HG03135 (cell line): ENCODE measurements around the gene HK1.
"Not testable (repeated sequence)": the region's sequence is repeated elsewhere in the genome, so short reads cannot be mapped to it uniquely, and the experiment has no call there.

Source experiments
- ATAC-seq: cut with Tn5 transposase; IDR thresholded peaks from one replicate; pipeline ENCODE4 v1.9.1; 2021; ENCODE audit warnings: mild to moderate bottlenecking, moderate library complexity; ENCODE audit not compliant: unreplicated experiment

HK1 gene

DNA sequence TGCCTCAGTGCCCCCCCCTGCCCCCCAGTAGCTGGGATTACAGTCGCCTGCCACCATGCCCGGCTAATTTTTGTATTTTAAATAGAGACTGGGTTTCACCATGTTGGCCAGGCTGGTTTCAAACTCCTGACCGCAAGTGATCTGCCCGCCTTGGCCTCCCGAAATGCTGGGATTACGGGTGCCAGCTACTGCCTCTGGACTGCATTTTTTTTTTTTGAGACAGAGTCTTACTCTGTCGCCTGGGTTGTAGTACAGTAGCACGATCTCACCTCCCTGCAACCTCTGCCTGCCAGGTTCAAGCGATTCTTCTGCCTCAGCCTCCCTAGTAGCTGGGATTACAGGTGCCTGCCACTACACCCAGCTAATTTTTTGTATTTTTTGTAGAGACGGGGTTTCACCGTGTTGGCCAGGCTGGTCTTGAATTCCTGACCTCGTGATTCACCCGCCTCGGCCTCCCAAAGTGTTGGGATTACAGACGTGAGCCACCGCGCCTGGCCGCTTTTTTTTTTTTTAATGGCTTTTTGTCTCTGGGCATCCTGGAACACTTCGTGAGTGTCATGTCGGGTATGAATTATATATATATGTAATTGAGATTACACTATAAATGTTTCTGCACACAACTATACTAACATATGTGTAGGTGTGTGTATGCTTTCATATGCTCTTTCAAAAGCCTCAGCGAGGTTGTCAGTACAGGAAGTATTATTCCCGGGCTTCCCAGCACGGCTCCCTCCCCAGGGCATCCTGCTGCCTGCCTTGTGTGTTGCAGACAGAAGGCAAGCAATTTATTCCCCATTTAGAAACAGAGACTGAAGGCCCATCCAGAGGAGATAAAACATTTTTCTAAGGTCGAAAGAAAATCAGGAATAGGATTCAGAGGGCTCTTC, 47.6 kb downstream of the HK1 start:
- not testable (repeated sequence) for ATAC-seq

DNA sequence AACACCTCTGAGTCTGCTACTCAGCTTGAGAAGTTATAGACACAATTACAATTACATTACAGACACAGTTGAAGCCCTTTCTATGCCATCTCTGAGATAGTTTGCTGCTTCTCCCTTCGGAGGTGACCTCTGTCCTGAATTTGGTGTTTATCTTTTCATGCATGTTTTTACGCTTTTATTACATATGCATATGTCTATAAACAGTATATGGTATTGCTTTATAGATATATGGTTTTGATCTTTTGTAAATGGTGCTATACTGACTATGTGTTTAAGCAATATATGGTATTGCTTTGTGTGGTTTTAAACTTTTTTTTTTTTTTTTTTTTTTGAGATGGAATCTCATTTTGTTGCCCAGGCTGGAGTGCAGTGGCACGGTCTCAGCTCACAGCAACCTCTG, 48.4 kb downstream of the HK1 start:
- ATAC-seq: no peak

DNA sequence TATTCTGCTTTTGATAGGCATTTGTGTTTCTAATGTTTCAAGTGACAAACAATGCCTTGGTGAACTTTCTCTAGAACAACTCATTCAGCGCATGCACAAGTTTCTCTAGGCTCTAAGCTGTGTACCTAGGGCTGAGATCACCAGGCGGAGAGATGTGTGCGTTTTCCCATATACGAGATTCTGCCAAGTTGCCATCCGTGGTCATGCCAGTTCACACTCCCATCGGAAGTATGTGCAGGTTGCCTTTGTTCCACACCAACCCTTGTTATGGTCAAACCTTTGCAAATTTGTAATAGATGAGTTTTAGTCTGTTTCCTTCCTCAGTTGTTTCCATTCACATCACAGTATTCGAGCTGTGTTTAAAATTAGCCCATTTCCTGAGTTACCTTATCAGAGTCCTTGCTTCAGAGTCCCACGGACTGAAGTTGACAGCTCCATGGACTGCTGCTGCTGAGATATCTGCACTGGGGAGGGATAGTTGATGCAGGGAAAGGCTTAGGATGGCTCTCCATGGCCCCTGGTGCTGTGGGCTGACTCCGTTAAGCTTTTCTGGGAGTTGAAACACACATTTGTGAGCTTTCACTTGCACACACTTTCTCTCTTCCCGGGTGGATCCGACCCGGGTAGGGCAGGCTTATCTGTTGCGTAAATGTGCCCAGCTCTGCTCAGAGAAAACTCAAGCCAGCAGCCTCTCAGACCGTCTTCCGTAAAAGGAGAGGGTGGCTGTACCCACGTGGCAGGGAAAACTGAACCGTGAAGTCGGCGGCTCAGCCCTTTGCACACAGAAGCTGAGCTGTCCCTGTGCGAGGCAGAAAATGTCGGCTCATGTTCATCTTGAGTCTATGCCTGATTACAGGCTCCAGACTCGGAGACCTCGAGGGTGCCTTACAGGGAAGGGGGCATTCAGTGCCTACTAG, 49.4 kb downstream of the HK1 start:
- peak; percentile 56 for ATAC-seq

DNA sequence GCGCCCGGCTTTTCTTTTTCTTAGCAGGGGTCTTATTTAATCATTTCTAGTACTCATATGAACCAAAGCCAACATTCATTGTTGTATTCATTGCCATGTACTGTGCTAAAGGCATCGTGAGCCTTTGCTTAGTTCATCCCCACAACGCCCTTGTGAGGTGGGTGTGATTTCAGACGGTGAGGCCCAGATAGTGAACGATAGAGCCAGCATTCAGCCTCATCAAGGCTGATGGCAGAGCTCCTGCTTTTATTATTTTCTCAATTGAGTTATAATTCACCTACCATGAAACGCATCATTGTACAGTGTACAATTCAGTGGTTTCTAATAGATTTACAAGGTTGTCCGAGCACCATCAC, 50.1 kb downstream of the HK1 start:
- no peak for ATAC-seq

DNA sequence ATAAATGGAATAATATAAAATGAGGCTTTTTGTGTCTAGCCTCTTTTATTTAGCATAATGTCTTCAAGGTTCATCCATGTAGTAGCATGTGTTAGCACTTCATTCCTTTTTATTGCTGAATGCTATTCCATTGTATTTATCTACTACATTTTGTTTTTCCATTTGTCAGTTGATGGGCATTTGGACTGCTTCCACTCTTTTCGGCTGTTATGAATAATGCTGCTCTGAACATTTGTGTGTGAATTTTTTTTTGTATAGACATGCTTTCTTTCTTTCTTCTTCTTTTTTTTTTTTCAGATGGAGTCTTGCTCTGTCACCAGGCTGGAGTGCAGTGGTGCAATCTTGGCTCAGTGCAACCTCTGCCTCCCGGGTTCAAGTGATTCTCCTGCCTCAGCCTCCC, 50.6 kb downstream of the HK1 start:
- not testable (repeated sequence) for ATAC-seq

DNA sequence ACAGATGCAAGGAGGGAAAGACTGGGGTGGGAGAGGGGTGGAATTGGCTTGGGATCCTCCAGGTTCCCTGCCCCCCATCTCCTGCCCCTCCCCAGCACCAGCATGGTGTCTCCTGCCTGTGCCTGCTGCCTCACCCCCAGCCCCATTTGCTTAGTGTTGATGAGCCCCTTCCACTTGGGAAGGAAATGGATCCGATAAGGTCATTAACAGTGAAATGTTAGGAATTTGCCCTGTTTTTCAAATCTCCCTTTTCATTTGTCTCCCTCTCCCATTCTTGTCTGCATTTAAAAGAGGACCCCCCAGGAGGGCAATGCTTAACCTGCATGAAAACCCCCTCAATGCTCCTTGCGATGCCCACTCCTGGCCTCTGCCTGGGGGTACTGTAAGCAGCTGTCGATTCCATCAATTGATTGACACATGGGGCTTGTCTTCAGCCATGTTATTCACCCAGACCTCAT, 51.5 kb downstream of the HK1 start:
- no peak for ATAC-seq

DNA sequence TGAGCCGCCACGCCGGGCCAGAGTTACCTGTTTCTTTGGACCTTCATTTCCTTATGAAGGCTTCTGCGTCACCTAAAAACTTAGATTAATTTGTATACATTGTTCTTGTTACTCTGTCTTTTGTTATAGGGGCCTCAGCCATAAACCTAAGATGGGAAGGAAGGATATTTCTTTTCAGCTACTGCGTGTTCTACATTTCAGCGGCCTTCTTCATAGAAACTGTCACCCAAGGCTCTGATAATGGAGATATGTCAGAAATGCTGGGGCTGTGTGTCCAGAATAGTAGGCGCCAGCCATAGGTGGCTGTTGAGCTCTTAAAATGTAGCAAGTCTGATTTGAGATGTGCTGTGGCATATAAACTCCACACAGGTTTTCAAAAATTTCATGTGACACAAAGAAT, 52.9 kb downstream of the HK1 start:
- ATAC-seq: no peak

DNA sequence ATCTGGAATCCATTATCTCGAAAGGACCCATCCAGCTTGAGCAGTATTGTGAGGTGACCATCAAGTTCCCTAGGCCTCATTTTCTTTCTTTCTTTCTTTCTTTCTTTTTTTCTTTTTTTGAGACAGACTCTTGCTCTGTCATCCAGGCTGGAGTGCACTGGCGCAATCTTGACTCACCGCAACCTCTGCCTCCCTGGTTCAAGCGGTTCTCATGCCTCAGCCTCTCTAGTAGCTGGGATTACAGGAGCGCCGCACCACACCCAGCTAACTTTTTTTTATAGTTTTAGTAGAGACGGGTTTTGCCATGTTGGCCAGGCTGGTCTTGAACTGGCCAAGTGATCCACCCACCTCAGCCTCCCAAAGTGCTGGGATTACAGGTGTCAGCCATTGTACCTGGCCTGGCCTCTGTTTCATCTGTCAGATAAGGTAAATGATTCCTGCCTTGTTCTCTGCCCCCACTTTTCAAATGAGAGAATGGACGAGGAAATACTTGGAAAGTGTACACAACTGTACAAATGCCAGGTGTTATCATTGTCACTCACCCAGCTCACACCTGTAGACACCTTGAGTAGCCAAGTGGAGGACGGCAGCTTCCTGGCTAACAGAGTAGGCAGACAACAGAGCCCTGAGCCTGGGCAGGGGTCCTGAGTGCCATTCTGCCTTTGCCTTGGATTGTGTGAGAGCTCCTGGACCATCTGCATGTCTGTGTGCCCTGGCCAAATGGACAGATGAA, 54.1 kb downstream of the HK1 start:
- no peak for ATAC-seq

DNA sequence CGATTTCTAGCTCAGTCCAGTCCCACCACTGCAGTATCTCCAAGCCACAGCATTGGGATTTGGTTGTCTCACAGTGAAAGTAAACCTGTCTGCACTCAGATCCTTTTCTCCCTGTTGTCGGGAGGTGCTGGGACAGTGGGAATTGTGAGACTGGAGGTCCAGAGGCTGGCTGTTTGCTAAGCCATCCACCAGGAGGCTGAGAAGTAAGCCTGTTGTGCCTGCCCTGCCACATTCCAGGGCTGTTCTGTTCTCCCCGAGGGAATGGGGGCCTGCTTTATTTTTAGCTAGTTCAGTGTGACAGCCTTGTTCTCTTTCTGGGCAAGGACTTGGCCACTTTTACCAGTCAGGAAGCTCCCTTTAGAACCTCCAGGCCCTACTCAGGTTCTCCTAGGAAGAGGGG, 54.9 kb downstream of the HK1 start:
- ATAC-seq: no peak

DNA sequence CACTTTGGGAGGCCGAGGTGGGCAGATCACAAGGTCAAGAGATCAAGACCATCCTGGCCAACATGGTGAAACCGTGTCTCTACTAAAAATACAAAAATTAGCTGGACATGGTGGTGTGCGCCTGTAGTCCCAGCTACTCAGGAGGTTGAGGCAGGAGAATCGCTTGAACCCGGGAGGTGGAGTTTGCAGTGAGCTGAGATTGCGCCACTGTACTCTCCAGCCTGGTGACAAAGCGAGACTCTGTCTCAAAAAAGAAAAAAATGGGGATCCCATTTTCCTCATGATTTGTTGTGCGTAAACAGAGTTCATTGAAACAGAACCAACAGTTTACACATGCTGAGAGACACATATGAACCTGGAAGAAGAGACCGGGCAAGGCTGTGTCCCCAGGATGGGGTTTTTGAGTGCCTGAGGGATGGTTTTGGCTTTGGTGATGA, 55.6 kb downstream of the HK1 start:
- ATAC-seq: not testable (repeated sequence)

DNA sequence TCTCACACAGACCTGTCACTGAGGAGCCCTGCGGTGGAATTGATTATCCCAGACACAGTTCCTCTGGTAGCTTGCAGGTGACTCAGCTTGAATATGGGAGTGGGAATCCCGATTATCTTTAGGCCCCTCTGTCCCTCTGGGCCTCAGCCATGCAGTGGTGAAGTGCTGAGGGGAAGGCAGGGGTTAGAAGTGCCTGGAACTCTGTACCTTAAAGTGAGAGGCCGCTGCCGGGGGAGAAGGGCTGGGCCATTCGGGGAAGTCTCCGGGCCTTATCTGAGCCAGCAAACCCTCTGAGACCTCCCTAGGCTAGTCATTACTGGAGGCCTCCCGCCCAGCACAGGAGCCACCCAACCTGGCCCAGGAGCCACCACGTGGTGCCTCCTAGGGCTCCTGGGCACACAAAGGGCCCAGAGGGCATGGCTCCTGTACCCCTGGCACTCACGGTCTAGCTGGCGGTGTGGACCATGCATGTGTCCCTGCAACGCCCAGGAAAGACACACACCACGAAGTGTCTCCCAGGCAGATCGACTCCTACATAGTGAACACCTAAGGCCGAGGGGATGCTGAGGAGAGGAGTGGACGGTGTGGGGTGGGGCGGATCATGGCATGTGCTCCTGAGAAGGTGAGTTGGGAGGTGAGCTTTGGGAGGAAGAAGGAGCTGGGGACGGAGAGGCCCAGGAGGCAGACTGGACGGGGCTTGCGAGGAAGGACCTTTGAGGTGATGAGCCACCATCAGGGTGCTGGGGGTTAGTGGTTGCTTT, 56.2 kb downstream of the HK1 start:
- no peak for ATAC-seq

DNA sequence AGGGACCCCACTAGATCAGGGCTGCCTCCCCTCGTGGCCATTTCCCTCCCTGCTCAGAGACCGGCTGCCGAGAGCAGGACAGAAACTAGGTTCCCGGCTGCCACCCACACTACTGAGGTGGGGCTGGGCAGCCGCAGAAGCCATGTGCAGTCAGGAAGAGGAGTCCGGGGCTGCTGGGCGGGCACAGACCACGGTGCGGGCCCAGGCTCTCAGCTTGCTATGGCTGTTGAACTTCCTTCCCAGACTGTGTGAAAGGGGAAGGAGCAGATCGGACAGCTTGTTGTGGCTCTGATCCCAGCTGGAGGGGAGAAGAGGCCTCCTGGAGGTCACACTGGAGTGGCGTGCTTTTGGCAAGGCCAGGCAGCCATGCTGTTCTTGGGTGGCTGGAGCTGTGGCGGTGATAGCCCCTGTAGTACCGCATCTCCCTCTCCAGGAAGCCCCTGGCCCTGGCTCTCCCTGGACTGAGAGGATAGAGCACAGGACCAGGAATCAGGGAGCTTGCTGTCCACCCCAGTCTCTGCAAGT, 56.8 kb downstream of the HK1 start:
- no peak for ATAC-seq

DNA sequence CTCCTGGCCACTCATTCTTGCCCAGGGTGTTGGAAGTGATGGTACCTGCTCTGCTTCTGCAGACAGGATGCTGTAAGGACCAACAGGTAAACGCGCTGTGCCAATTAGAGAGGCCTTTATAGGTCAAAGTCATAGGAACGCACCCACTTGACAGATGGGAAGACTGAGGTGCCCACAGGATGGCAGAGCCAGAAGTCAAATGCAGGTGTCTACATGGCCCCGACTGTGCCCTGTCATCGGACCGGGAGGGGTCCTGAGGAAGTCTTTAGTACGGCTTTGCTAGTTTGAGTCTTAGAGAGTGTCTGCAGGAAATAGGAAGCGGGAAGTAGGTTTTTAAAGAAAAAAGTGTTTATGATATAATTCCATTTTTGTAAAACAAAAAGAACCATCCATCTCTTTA, 57.3 kb downstream of the HK1 start:
- no peak for ATAC-seq

DNA sequence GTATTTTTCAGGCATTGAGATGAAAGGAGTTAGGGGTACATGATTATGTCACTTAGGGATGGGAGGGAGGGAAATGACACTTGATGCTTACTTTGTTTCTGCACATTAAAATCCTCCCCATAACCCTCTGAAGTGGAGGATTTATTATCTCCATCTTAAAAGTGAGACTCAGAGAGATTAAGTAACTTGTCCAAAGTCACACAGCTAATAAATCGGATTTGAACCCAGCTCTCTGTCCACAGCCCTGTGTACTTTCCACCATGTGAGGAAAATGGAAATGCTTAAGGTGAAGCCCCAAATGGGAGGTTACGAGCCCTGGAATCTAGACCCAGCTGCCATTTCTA, 58.6 kb downstream of the HK1 start:
- ATAC-seq: no peak

DNA sequence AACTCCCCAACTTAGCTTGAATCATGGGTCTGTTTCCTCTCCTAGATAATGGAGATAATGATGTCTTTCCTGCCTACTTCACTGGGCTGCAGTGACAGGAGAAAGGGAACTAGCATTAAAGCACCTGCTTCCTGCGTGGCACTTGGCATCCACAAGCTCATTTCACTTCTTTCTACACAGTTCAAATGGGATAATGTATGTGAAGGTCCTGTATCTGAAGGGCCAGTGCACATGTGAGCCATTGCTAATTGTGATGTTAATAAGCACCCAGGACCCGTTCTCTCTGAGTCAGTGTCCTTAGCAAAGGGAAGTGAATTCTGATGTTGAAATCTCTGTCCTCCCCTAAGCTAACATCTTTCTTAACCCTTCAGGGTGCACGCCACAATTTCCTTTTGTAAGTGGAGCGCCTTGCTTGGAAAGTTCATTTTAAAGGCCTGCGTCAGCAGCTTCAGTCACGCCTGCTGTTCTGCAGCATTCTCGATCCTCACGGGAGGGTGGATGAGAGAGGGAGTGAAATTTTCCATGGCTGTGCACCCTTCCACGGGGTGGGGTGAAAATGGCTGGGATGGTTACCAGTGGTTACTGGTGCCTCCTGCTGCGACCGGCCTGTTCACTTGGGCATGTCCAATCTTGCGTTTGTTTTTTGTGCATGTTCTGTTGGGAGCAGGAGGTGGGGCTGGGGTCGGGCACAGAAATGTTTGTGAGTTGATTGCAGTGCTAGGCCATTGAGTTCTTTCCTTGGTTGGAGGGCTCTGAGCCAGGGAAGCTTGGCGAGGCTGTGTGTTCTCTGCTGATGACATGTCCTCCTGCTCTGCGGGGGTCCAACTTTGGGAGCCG, 59.2 kb downstream of the HK1 start:
- ATAC-seq: no peak

DNA sequence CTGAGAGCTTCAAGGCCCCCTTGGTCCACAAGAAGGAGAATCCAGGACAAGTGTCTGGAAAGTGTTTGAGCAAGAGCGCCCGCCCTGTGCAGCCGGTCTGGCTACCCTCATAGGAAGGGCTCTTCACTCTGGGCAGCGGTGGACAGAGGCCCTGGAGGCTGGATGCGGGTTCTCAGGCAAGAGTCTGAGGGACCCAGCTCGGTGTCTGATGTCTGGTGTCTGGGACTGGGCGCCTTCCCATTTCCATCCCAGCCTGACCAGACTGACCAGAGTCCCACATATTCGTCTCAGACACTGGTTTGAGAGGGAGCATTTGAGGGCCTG, 59.8 kb downstream of the HK1 start:
- ATAC-seq: no peak

DNA sequence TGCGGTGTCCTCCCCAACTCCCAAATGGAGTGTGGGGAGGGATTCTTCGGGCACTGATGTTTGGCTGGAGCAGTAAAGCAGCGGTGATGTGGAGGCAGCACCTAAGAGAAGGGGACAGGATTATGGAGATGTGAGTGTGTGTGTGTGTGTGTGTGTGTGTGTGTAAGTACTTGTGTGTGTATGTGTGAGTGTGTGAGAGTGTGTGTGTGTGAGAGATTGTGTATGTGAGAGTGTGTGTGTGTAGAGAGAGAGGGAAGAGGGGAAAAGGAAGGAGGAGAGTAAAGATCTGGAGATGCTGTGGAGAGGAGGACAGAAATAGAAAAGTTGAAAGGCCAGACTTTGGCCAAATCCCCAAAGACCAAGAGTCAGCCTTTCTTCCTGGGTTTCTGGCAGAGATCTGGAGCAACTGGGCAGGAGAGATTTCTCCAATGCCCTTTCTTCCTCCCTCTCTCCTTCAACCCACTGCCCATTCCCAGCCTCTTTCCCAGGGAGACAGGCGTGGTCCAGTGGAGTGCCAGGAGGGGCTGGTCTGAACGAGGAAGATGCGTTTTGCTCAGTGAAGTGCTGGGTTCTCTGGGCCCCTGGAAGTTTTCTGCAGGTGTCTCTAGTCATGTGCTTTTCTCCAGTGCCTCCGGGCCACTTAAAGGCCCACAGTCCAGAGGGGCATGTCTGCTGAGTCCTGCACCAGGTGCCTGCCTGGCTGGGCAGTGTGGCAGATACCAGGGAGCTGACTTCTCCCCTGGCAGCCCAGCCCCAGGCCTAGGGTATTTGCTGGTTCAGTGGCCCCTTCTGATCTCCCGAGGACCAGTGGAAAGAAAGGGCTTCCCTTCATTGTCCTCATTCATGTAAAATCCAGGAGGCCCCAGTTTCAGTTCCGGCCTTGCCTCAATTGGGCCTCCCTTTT, 60.5 kb downstream of the HK1 start:
- no peak for ATAC-seq

DNA sequence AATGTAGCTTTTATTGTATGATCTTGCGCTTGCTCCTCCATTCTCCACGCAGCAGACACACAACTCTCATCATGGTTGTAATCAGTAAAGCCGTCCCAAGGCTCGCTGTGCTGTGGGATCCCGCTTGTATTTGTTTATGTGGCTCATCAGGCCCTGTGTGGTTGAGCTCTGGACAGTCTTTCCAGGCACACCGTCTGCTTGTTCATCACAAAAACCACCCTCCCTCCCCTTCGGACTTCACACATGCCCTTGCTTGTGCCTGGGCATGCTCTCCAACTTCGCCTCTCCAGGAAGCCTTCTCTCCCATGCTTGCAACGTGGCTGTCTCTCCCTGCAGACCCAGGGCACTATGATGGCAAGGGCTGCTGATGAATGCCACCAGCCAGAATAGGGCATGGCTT, 62.4 kb downstream of the HK1 start:
- no peak for ATAC-seq

DNA sequence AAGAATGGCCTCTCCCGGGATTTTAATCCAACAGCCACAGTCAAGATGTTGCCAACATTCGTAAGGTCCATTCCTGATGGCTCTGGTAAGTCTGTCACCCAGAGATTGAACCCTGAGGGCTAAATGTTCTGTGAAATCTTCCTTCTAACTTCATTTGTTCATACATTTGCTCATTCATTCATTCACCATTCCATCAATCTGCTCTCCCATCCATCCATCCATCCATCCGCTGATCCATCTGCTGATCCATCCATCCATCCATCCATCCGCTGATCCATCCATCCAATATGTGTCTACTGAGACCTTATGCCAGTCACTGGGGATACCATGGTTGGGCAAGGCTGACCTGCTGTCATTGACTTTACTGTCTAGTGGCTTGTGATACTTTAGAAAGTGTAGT, 65.6 kb downstream of the HK1 start:
- no peak for ATAC-seq
